GM19035 (cell line): ENCODE measurements around the gene ATAD3A.
"Not testable (repeated sequence)": the region's sequence is repeated elsewhere in the genome, so short reads cannot be mapped to it uniquely, and the experiment has no call there.

Experiments
- ATAC-seq: cut with Tn5 transposase; IDR thresholded peaks from one replicate; pipeline ENCODE4 v1.9.1; 2021; ENCODE audit not compliant: unreplicated experiment

Gene ATAD3A

DNA sequence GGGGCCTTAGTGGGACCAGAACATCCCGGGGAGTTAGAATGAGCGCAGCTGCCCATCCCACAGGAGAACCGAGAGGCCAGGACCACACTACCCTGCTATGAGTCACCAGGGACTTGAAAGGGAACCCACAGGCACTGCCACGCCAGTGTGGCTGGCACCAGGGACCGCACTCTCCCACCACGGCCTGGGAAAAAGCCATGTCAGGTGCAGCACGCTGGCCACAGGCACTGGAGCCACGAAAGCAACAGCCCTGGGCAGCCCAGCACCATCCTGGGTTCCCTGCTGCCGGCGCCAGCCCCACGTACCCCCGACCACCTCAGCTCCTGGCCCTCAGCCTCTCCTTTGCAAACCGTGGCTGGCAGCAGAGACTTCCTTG, 42.6 kb downstream of the ATAD3A start:
- ATAC-seq = no peak

DNA sequence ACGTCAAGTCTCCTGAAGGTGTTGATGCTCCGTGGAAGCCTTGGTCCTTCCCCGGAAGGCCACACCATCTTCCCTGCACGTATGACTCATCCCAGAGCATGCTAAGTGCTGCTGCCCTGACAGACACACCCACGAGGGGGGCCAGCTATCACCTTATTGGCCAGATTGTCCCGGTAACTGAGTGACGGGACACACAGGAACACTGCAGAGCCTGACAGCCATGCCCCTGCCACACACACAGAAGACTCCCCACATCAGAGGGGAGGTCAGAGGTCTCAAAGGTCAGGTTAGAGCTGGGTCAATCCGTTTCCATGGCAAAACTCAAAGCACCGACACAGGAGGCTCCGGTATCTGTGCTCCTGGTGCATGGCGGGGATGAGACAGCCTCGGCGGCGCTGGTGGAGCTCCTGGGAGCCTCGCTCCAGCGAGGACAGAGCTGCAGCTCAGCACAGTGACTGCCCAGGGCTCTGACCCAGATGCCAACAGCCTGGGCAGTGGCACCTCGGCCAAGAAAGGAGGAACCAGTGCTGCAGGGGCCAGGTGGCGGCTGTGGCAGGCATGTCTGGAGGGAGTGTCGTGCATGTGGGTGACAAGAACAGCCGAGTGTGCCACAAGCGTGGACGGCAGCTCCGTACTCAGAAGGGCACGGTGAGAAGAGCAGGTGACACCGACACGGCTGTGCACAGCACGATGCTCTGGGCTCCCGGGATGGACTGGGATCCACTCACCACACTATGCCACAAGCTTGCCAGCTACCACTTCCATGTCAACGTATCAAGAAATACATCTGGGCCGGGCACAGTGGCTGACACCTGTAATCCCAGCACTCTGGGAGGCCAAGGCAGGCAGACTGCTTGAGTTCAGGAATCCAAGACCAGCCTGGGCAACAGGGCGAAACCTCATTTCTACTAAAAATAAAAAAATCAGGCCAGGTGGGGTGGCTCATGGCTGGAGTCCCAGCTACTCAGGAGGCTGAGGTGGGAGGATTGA, 43.3 kb downstream of the ATAD3A start:
- ATAC-seq = no peak

DNA sequence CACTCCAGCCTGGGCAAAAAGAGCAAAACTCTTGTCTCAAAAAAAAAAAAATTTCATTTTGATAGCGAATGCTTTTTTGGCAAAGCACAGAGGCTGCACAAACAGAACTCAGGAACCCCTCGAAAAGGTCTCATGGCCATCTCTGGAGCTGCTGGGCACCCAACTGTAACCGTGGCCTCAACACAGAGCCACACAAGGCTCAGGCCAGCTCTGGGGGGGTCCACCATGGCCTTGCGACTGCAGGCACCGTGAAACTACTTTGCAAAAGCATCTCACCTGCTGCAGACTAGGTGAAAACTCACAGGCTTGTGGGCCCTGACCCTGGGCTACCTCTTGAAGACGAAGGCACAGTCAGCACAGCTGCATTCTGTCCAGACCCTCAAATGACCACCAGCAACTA, 44.5 kb downstream of the ATAD3A start:
- no peak for ATAC-seq

DNA sequence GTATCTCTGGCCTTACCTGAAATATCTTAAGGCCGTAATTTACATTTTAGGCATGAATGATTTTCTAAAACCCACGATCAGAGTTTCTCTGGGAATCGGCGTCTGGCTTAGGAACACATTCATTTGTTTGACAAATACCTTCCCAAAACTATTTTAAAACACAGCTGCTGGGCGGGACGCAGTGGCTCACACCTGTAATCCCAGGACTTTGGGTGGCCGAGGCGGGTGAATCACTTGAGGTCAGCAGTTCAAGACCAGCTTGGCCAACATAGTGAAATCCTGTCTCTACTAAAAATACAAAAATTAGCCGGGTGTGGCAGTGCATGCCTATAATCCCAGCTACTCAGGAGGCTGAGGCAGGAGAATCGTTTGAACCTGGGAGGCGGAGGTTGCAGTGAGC, 45.0 kb downstream of the ATAD3A start:
- ATAC-seq = not testable (repeated sequence)

DNA sequence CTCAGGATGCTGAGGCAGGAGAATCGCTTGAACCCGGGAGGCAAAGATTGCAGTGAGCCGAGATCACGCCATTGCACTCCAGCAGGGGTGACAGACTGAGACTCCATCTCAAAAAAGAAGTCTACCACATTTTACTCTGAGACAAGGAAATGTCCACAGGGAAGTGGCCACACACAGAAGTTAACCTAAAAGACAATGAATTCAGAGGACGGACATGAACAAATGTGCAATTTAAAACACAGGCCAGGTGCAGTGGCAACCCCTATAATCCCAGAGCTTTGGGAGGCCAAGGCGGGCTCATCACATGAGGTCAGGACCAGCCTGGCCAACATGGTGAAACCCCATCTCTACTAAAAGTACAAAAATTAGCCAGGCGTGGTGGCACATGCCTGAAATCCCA, 45.7 kb downstream of the ATAD3A start:
- ATAC-seq = not testable (repeated sequence)

DNA sequence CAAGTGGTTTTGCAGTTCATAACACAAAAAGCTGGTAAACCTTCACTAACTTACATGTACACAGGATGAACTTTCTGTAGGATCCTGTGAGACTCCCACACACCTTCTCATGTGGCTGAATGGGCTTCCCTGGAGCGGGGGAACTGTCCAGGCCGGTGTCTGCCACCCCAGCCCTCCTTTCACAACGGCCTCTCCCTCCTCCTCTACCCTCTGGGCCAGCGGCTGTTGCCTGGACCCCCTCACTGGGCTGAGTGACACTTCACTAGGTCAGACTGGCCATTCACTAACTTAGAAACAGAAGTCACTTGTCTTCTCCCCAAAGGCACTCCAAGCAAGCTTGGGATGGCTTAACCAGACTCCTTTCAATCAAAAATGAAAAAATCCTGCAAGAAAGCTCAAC, 46.6 kb downstream of the ATAD3A start:
- no peak for ATAC-seq

DNA sequence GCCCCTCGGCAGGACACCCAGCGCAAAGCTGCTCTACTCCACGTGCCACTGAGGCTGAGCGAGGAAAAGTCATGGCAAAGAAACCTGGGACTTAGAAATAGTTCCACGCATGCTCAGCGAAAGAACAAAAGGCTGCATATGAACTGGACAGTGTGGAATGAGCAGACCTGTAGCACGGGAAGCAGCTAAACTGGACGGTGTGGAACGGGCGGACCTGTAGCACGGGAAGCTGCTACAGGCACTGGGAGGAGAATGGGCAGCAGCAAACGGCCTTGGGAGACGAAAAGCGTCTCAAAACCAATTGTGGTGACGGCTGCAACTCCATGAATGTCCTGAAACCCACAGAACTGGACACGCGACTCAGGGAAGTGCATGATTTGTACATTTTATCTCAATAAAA, 47.1 kb downstream of the ATAD3A start:
- no peak for ATAC-seq

DNA sequence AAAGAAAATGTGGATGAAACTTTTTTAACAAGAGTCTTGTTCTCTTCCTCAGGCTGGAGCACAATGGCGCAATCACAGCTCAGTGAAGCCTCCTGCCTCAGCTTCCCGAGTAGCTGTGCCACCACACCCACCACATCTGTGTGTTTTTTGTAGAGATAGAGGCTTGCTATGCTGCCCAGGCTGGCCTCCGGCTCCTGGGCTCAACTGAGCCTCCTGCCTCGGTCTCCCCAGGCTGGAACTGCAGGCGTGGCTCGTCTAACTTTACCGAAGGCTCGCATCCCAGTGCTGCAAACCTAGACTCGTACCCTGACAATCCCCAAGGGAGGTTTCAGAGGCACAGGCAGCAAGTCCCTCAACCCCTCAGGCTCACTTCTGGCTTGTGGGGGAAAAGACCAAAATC, 48.2 kb downstream of the ATAD3A start:
- ATAC-seq = no peak

DNA sequence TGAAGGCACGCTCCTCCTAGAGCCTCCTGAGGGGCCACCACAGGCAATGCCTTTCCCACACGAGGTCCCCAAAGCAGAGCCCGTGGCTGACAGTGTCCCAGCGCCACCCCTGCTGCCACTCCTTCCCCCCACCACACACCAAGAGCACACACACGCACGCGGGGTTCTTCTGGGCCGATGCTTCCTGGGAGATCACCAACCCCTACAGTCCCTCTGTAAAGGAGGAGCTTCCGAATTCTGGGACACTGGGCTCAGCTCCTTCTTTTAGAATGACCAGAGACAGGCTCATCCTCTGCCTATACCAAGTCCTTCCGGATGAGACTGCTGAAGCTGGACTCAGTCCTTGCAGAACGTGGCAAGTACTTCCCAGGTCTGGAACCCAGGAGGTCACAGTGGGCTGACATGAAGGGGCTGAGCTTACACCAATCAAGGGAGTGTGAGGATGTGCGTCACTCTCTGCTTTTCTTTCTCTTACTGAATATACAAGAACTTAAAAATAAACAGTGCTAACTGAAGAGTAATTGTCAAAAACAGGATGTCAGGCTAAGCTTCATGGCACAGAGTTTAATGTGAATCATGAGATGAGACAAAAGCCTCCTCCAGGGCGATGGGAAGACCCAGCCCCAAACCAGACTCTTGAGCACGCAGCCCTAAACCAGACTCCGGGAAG, 50.0 kb downstream of the ATAD3A start:
- no peak for ATAC-seq

DNA sequence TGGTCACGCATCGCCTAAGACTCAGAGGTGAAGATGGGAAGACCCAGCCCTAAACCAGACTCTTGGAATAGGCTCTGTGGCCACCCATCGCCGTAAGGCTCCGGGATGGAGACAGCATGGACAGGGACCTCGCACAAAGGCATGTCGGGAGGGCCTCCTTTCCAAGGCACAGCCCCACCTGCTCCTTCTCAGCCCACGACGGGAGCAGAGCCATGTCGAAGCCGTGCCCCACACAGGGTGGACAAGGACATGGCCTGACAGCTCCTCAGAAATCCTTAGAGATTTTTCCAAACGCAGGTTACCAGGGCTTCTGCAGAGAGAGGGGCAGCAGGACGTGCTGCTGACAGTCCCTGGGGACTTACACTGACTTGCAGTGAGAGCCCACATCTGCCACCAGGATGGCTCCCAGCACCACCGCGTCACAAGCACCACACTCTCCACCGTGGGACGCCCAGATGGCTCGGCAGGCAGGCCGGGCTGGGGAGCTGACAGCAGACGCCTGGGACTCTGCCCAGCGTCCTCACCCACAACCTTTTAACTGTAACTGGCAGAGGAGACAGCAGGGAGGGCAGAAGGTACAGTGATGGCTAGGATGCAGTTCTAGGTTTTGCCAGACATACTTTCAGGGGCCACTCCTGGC, 50.7 kb downstream of the ATAD3A start:
- ATAC-seq = no peak

DNA sequence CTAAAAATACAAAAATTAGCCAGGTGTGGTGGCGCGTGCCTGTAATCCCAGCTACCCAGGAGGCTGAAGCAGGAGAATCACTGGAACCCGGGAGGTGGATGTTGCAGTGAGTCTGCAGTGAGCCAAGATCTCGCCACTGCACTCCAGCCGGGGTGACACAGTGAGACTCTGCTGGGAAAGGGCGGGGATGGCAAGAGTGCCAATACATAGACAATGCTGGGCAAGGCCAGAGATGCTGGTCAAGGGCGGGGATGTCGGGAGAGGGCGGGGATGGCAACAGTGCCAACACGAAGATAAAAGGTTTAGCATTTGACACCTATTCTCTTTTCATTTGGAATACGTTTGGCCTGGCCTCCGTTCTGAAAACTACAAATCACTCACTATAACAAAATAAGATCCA, 51.7 kb downstream of the ATAD3A start:
- ATAC-seq = no peak

DNA sequence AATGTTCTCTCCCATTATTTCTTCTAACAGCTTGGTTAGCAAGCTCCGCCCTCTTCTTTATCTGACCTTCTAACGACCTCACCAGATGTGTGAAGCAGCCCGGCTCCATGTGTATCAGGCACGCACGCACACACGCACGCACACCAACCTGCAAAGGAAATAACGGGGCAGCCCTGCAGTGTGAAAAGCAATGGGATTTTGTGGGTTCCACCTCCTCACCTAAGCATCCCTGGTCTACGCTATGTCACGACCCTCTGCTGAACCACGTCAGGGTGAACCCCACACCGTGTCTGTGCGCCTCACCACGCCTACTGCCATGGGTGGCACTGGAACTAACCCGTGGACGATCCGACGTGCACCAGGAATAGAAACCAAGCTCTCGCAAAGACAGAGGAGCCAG, 52.3 kb downstream of the ATAD3A start:
- ATAC-seq = no peak

DNA sequence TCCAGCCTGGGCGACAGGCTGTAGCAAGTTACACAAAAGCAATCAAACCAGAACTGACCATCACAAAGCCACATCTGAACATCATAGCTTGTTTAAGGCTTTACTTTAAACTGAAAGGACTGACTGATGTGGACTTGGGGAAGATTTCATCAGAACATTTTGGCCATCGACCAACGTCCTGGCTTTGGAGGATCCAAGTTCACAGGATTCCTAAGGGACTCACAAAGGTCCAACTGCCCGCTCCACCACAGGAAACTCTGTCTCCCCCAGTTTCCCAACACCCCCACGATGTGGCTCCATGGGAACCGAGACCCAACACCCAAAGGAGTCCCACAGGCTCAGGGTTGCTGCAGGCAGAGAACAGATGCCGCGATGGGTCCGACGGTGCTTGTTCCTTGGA, 53.4 kb downstream of the ATAD3A start:
- ATAC-seq = no peak

DNA sequence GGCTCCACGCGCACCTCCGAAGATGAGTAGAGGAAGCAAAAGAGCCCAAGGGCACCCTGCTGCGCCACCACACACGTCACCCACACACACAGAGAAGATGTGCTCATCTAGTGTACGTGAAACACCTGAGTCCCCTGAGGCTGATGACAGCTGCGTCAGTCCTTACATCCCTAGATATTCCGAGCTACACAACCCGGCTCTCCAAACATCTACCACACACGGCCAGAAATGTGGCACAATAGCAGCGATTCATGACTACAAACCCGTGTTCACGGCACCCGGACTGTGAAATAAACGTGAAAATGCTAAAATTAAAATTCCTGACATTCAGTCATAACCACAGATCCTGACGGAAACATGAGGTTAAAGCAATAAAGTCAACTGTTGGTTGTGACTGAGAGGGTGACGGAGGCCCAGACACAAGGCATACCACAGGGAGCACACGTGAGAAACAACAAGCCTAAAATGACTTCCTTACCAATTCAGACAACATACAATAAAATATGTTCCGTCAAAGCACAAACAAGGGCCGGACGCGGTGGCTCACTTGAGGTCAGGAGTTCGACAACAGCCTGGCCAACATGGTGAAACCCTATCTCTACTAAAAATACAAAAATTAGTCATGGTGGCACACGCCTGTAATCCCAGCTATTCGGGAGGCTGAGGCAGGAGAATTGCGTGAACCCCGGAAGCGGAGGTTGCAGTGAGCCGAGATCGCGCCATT, 55.4 kb downstream of the ATAD3A start:
- no peak for ATAC-seq

DNA sequence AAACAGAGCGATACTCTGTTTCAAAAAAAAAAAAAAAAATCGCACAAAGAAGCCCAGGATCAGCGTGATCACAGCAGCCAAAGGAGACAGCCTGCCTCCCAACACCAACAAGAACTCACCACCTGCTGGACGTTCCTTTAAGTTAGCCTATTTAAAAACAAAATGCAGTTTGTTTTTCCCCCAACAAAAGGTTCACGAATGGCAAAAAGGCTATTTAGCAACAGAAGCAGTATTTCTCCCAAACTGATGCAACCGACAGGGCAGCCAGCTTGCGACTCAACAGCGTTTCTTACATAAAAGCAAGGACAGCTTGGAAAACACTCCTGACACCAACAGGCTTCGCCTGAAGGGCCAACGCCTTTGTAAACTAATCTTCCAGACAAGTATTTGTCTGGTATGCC, 55.9 kb downstream of the ATAD3A start:
- no peak for ATAC-seq

DNA sequence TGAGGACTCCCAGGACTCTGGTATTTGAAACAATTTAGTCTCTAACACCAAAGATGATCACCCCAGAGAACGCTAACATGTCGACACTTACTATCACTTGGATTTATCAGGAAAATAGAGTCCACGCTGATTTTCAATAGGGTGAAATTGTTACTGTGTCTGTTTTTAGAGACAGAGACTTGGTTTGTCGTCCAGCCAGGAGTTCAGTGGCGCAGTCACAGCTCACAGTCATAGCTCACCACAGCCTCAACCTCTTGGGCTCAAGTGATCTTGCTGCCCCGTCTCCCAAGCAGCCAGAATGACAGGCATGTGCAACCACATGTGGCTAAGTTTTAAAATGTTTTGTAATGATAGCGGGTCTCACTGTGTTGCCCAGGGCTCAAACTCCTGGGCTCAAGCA, 57.4 kb downstream of the ATAD3A start:
- ATAC-seq = no peak

DNA sequence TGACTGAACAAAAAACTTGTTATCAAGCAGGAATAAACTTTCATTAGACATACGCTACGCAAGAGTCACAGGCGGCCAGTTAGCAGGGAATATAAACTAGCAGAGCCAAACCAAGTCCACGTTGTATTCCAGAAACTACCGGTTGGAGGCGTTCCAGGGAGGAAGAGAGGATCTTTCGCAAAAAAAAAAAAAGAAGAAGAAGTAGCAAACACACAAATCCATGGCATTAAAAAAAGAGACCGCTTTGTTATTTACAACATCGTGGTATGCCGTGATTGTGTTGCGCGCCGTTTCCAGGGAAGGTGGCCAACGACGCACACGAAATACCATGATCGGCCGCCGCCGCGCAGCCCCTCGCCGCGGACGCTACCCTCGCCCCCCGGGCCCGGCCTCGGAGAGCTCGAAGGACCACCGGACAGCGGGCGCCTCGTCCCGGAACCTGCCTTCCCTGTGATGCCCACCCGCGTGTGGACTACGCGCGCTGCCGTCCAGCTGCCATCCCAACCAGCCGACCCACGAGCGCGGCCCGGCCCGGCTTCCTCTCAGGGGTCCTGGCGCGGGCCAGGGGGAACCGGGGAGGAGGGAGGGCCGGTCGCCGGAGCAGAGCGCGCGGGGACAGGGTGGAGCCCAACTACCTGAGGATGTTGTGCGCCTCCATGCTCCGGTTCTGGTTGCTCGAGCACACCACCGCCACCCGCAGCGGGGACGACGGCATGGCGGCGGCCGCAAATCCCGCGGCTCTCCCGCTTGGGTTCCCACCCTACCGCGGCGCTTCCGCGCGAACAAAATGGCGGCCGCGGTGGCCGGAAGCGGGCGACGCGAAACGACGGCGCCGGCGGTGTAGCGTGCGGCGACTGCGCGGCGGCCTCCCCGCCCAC, 62.1 kb downstream of the ATAD3A start:
- peak; percentile 78 for ATAC-seq

DNA sequence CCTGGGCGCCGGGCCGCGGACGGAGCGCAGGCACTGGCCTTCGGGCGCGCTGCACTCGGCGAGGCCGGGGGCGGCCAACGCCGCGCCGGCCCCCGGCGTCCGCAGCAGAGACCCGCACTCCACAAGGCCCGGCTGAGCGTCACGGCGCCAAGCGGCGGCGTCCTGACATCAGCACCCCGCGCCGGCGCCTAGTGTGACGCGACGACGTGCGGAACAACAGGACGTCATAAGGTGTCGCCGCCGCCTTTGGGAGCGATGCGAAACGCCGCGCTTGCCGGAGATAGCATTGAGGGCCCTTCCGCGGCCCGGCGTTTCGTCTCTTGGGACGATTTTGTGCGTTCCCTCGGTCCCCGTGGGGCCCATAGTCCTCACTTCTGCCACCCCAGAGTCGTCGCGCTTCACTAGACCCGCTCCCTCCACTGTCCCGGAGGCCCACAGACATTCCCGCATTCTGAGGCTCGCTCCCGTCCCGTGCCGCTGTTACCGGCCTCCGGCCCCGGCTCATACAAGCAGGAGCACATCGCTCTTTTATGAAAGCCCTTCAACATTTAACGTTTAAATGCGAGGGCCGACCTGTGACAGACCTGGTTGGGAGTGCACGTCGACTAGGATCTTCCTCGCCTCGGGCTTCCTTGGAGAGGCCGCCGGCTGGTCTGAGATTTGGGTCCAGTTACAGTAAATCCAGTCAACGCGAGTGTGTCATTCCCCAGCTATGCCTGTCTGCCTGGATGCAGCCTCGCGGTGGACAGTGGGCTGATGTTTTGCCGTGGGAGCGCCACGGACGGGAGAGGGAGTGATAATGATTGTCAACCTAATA, 63.0 kb downstream of the ATAD3A start, which contains the start of gene SSU72:
Gene SSU72, minus strand, starts transcription at position 143 of the 817 bp plus-strand sequence. CDS start 306 bp downstream, outside the sequence.
- ATAC-seq = peak; percentile 77

DNA sequence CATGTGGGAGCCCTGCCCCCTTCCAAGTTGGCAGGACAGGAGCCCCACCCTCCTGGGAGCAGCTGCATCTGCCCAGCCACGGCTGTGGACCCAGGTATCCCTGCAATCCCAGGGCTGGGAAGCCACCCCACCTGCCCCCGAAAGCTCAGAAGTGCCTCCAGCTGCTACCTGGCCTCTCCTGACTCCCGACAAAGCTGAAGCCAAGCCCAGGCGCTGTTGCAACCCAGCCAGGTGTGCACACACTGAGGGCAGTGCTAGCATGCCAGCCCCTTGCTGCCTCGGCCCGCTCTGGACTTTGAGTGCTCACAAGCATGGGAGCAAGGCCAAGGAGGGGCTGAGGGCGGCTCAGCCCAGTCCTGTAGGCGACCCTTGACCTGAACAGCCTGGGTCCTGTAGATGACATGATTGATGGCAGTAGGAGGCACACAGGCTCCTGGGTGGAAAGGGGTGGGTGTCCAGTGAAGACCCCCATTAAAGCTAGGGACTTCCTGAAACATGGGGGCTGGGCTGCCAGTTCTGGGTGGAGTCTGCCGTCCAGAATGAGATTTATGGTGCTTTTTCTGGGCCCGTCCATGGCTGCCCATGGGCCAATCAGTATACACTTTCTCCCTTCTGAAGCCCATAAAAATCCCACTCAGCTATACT, 65.5 kb downstream of the ATAD3A start:
- ATAC-seq = no peak
